SJSA1 (cell line): Measurements from ENCODE around the gene THRB. TPM values are rescaled to one million over a fixed set of nuclear protein-coding genes. Genes with fewer than 3 reads are reported as not detected.

Source experiments
- DNase-seq, 2 experiments: peaks; one replicate each; pipeline ENCODE4 v3.0.0-alpha.2; 2015 to 2020; ENCODE audit warnings: low spot score in 2 of 2, low read depth in 1 of 2
- H3K27ac ChIP-seq: fragments of 250-450 bp; sonication (Bioruptor Pico); 2 replicates; pipeline ENCODE4 v1.5.1; 2020; ENCODE audit warnings: mild to moderate bottlenecking, moderate library complexity
- H3K27me3 ChIP-seq: fragments of 250-450 bp; sonication (Bioruptor Pico); replicated peaks from 2 replicates; pipeline ENCODE4 v1.5.1; 2020; ENCODE audit warnings: mild to moderate bottlenecking, moderate library complexity
- H3K36me3 ChIP-seq: fragments of 250-450 bp; sonication (Bioruptor Pico); 2 replicates; pipeline ENCODE4 v1.5.1; 2020; ENCODE audit warnings: mild to moderate bottlenecking
- H3K4me1 ChIP-seq: fragments of 250-450 bp; sonication (Bioruptor Pico); replicated peaks from 2 replicates; pipeline ENCODE4 v1.6.1; 2021; ENCODE audit warnings: mild to moderate bottlenecking
- H3K4me3 ChIP-seq: fragments of 250-450 bp; sonication (Bioruptor Pico); 2 replicates; pipeline ENCODE4 v1.5.1; 2020; ENCODE audit warnings: mild to moderate bottlenecking
- H3K9me3 ChIP-seq: fragments of 250-450 bp; sonication (Bioruptor Pico); replicated peaks from 2 replicates; pipeline ENCODE4 v1.5.1; 2020; ENCODE audit warnings: mild to moderate bottlenecking
- total RNA-seq: library from RNA; depleted of rRNA; stranded (reverse); fragments of >200 nt; shearing (Covaris generic); gene quantifications from 2 replicates; pipeline ENCODE4 v1.2.3, GENCODE V29; 2014

THRB gene
- total RNA-seq, 1 experiment from 2014 or later, result 3.2 TPM

DNA sequence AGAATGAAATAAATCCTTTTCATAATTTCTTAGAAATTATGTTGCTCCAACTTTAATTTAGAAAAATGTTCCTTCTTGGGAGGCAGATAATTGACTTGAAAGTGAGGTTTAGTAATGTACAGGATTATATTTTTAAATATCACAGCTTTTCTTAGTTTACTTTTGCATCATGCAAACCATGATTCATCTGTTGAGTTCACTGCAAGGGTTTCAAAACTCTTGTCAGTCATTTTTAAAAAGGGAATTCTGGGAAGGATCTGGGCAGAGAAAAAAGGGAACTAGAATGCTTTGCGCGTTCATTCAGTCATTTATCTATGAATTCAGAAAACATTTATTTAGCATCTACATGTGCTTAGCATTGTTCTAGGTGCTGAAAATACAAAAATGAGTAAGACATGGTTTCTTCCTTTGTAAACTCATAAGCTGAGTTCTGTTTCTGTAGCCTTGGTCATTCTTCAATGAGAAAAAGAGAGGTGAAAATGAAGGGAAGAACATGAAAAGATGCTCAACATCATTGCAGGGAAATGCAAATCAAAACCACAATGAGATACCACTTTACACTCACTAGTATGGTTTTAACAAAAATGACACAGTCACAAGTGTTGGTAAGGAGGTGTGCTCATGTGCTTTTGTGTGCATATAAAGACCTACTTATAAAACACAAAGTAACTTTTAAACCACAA, 340.5 kb downstream of the THRB start:
- Histone ChIP-seq H3K27me3 (no peaks in the 10 kb centered on the region), H3K36me3 (no peaks in the 10 kb centered on the region), H3K4me1 (peaks cover 14% of the 10 kb centered on the region), H3K4me3 (no peak overlapping the region), H3K9me3 (no peaks in the 10 kb centered on the region), H3K27ac (no peak overlapping the region)
- DNase-seq, result no peak

GRCh38 chr3:24151594-24151993, 343.1 kb downstream of the THRB start:
- no peaks in the 10 kb centered on the region for H3K27me3 ChIP-seq
- DNase-seq, result no peak
- H3K9me3 ChIP-seq, result no peaks in the 10 kb centered on the region
- H3K27ac ChIP-seq, result no peak overlapping the region
- H3K4me3 ChIP-seq, result no peak overlapping the region
- H3K4me1 ChIP-seq, result peaks cover 14% of the 10 kb centered on the region
- no peaks in the 10 kb centered on the region for H3K36me3 ChIP-seq

GRCh38 chr3:24149032-24149431, 345.6 kb downstream of the THRB start:
- no peaks in the 10 kb centered on the region for H3K27me3 ChIP-seq
- H3K4me3 ChIP-seq, result no peak overlapping the region
- H3K9me3 ChIP-seq, result no peaks in the 10 kb centered on the region
- no peak overlapping the region for H3K27ac ChIP-seq
- no peak for DNase-seq
- peaks cover 28% of the 10 kb centered on the region for H3K4me1 ChIP-seq
- H3K36me3 ChIP-seq, result no peaks in the 10 kb centered on the region

- H3K4me3 ChIP-seq, result no peak overlapping the region
- peak overlapping the region; percentile 99 for H3K27ac ChIP-seq
- H3K36me3 ChIP-seq, result no peaks in the 10 kb centered on the region
- DNase-seq, result peak; percentile 60 to 85
- no peaks in the 10 kb centered on the region for H3K9me3 ChIP-seq
- peaks cover 28% of the 10 kb centered on the region for H3K4me1 ChIP-seq
- H3K27me3 ChIP-seq, result no peaks in the 10 kb centered on the region
These were observed 348.4 kb downstream of the THRB start for GRCh38 chr3:24145981-24146822.

- no peak overlapping the region for H3K4me3 ChIP-seq
- peak overlapping the region; percentile 99 for H3K27ac ChIP-seq
- H3K27me3 ChIP-seq, result no peaks in the 10 kb centered on the region
- H3K4me1 ChIP-seq, result peaks cover 28% of the 10 kb centered on the region
- H3K36me3 ChIP-seq, result no peaks in the 10 kb centered on the region
- DNase-seq, result no peak
- no peaks in the 10 kb centered on the region for H3K9me3 ChIP-seq
These were observed 349.2 kb downstream of the THRB start for GRCh38 chr3:24145481-24145880.

DNA sequence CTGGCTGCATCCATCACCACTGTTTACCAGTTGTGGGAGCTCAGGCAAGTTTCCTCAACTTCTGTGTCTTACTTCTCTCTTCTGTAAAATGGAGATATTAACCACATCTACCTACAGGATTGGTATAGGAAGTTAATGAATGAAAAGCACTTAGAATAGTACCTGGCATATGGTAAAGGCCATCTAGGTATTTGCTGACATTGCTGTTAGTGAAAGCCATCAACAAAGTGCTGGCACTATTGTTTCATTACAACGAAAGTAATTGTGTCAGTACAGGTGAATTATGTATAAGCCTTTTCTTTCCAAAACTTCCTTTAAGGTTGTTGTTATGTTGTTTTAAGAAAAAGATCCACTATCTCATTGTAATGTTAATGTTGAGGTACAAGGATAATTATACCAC, 352.5 kb downstream of the THRB start:
- Histone ChIP-seq H3K4me1 (peaks cover 25% of the 10 kb centered on the region), H3K36me3 (no peaks in the 10 kb centered on the region), H3K9me3 (no peaks in the 10 kb centered on the region), H3K27me3 (no peaks in the 10 kb centered on the region), H3K4me3 (no peak overlapping the region), H3K27ac (no peak overlapping the region)
- DNase-seq, result no peak

- Histone ChIP-seq H3K36me3 (no peaks in the 10 kb centered on the region), H3K4me3 (no peak overlapping the region), H3K4me1 (peaks cover 24% of the 10 kb centered on the region), H3K27ac (no peak overlapping the region), H3K27me3 (no peaks in the 10 kb centered on the region), H3K9me3 (no peaks in the 10 kb centered on the region)
- DNase-seq, result no peak
These were observed 353.1 kb downstream of the THRB start for GRCh38 chr3:24141548-24141947.

DNA sequence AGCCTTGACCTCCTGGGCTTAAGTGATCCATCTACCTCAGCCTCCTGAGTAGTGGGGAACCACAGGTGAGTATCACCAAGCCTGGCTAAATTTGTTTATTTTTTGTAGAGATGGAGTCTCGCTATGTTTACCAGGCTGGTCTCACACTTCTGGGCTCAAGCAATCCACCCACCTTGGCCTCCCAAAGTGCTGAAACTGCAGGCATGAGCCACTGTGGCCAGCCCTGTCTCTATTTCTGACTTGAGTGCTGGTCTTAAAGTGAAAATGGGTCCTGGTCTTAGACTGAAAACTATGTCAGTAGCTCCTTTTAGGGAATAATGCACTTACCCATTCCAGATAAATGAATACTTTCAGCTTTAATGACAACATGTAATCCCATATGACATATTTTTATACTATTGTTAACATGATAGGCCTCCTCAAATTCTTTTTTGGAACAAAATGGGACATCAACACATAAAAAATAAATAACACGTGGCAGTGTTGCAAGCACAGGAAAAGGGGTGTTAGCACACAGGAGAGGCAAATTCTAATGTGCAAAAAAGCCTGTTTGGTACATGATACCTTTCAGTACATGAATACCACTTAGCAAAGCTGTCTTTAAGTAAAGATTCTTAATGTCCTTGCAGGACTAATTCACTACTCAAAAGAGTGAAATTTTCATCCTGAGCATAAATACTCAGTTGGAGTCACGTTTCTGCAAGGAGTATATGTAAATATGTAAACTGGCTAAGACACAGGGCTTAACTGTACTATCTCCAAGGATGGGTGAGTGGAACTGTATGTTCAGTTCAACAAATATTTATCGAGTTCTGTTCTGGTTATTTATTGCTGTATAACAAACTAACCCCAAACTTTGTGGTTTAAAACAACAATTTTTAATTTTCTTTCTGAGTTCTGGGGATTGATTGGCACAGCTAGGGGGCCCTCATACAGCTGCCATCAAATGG, 354.9 kb downstream of the THRB start:
- Histone ChIP-seq H3K27me3 (no peaks in the 10 kb centered on the region), H3K36me3 (no peaks in the 10 kb centered on the region), H3K9me3 (no peaks in the 10 kb centered on the region), H3K4me1 (peaks cover 6% of the 10 kb centered on the region), H3K27ac (no peak overlapping the region), H3K4me3 (no peak overlapping the region)
- no peak for DNase-seq

- no peak overlapping the region for H3K27ac ChIP-seq
- no peak for DNase-seq
- H3K4me3 ChIP-seq, result no peak overlapping the region
- H3K27me3 ChIP-seq, result no peaks in the 10 kb centered on the region
- peaks cover 4% of the 10 kb centered on the region; the same call in 1 of the 2 replicates for H3K4me1 ChIP-seq
- H3K36me3 ChIP-seq, result no peaks in the 10 kb centered on the region
- H3K9me3 ChIP-seq, result no peaks in the 10 kb centered on the region
These were observed 355.8 kb downstream of the THRB start for GRCh38 chr3:24138876-24139256.

GRCh38 chr3:24137958-24138875, 356.4 kb downstream of the THRB start:
- H3K27ac ChIP-seq, result no peak overlapping the region
- H3K27me3 ChIP-seq, result no peaks in the 10 kb centered on the region
- no peak for DNase-seq
- H3K4me3 ChIP-seq, result no peak overlapping the region
- H3K4me1 ChIP-seq, result peaks cover 4% of the 10 kb centered on the region; the same call in 1 of the 2 replicates
- no peaks in the 10 kb centered on the region for H3K36me3 ChIP-seq
- H3K9me3 ChIP-seq, result no peaks in the 10 kb centered on the region

DNA sequence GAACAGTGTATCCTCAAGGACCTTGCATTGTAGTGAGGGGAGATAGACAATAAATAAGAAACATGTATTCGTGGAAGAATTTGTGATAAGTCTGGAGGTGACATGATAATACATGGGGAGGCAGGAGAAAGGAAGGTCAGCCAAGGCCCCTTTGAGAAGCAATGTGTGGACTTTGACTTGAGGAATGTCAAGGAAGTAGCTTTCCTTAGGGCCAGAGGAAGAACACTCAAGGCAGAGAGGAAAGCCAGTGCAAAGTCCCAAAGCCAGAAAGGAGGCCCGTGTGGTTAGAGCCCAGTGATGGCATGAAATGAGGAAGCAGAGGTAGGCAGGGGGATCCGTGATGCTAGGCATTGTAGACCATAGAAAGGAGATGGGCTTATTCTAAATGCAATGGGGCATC, 357.3 kb downstream of the THRB start:
- Histone ChIP-seq H3K36me3 (no peaks in the 10 kb centered on the region), H3K27me3 (no peaks in the 10 kb centered on the region), H3K27ac (no peak overlapping the region), H3K9me3 (no peaks in the 10 kb centered on the region), H3K4me3 (no peak overlapping the region), H3K4me1 (peaks cover 4% of the 10 kb centered on the region; the same call in 1 of the 2 replicates)
- no peak for DNase-seq

DNA sequence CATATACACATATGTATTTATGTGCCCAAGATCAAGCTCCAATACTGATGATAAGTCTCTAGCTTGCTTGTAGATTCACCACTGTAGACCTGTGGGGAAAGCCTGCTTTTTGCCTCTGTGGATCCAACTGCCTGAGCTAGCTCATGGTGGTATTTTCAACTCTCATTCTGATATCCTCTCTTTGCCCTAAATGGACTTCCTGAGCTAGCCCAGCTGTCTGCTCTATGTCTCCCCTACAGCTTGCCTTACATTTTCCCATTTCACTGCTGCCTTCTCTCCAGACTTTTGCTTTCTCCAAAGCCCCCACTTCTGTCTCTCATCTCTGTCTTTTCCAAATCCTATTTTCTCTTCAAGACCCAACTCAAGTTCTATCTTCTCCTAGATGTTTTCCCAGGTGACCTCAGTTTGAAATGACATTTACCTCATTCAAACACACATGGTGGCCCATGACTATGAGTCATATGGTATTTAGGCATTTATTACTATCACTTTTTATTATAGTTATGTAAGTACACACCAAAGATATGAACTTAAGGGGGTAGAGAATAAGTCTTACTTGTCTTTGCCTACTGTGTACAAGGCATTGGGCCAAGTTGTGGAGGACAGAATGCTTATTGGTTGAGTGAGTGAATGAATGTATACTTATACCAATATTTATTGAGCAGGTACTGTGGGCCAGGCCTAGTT, 357.9 kb downstream of the THRB start:
- H3K4me1 ChIP-seq, result peaks cover 4% of the 10 kb centered on the region; the same call in 1 of the 2 replicates
- no peaks in the 10 kb centered on the region for H3K27me3 ChIP-seq
- no peak overlapping the region for H3K4me3 ChIP-seq
- H3K36me3 ChIP-seq, result no peaks in the 10 kb centered on the region
- no peak overlapping the region for H3K27ac ChIP-seq
- H3K9me3 ChIP-seq, result no peaks in the 10 kb centered on the region
- DNase-seq, result no peak
